H1 (cell line): Measurements from ENCODE around the gene ALDH3B1. TPM values are rescaled to one million over a fixed set of nuclear protein-coding genes. Genes with fewer than 3 reads are reported as not detected.

ENCODE experiments used
- CTCF ChIA-PET: fragments of 300-600 bp; sonication (Branson Sonifier 250); formaldehyde crosslinking; loops from one replicate; lab custom pipeline; 2021; ENCODE audit not compliant: partially characterized antibody; lab: Charles Lee
- POLR2A ChIA-PET: fragments of 300-600 bp; sonication (Branson Sonifier 250); formaldehyde crosslinking; loops from one replicate; lab custom pipeline; 2021; ENCODE audit warnings: inconsistent platforms; ENCODE audit not compliant: partially characterized antibody; lab: Charles Lee
- DNase-seq, 2 experiments: peaks; one replicate each; pipeline versions ENCODE4 v3.0.0 to v3.0.0-alpha.2; 2010 to 2022; ENCODE audit warnings: low spot score in 2 of 2, low read depth in 1 of 2, mixed read lengths in 1 of 2
- FAIRE-seq: peaks from 2 replicates; lab custom pipeline; 2011; peaks lifted over from hg19 to GRCh38; lab: Jason Lieb, UNC
- H2AFZ ChIP-seq: 2 replicates; pipeline ENCODE4 v1.8.1; 2012; ENCODE audit warnings: low read length, inconsistent platforms
- H2AK5ac ChIP-seq: 2 replicates; pipeline ENCODE4 v1.6.1; 2013; ENCODE audit warnings: low read depth, low read length
- H2BK120ac ChIP-seq: replicated peaks from 2 replicates; pipeline ENCODE3; 2013; ENCODE audit warnings: low read depth, low read length, inconsistent platforms
- H2BK12ac ChIP-seq: 2 replicates; pipeline ENCODE4 v1.6.1; 2013; ENCODE audit warnings: low read depth, low read length
- H2BK15ac ChIP-seq: 2 replicates; pipeline ENCODE4 v1.6.1; 2013; ENCODE audit warnings: low read length
- H2BK20ac ChIP-seq: 2 replicates; pipeline ENCODE4 v1.6.1; 2013; ENCODE audit warnings: low read length
- H2BK5ac ChIP-seq: 2 replicates; pipeline ENCODE4 v1.6.1; 2013; ENCODE audit warnings: low read depth, low read length
- H3K14ac ChIP-seq: 2 replicates; pipeline ENCODE4 v1.6.1; 2013; ENCODE audit warnings: inconsistent platforms; ENCODE audit not compliant: insufficient read length
- H3K18ac ChIP-seq: 2 replicates; pipeline ENCODE4 v1.6.1; 2013; ENCODE audit warnings: low read length; ENCODE audit errors: extremely low read depth
- H3K23ac ChIP-seq: 2 replicates; pipeline ENCODE4 v1.6.1; 2013; ENCODE audit warnings: inconsistent platforms; ENCODE audit not compliant: insufficient read length
- H3K23me2 ChIP-seq: 2 replicates; pipeline ENCODE4 v1.6.1; 2013; ENCODE audit warnings: low read depth, low read length
- H3K27ac ChIP-seq: 2 replicates; pipeline ENCODE4 v1.6.1; 2011; ENCODE audit warnings: low read depth, low read length, inconsistent platforms
- H3K27me3 ChIP-seq, 4 experiments: replicated peaks in 1 of 4; 1 replicate in 1 of 4; 2 replicates in 3 of 4; pipeline versions ENCODE4 v1.6.1 to v1.8.1; 2011 to 2013; ENCODE audit warnings: low read length in 3 of 4, mild to moderate bottlenecking in 3 of 4, inconsistent platforms in 2 of 4, mixed read lengths in 2 of 4, moderate library complexity in 1 of 4; ENCODE audit not compliant: control insufficient read depth in 3 of 4, insufficient read depth in 3 of 4; ENCODE audit errors: extremely low read depth in 1 of 4
- H3K36me3 ChIP-seq, 4 experiments: 2 replicates each; pipeline versions ENCODE4 v1.6.1 to v1.8.1; 2011 to 2013; ENCODE audit warnings: mild to moderate bottlenecking in 4 of 4, low read length in 3 of 4, moderate library complexity in 2 of 4, control low read depth in 1 of 4, inconsistent platforms in 1 of 4; ENCODE audit not compliant: insufficient read depth in 4 of 4, control insufficient read depth in 2 of 4
- H3K4ac ChIP-seq: replicated peaks from 2 replicates; pipeline ENCODE3; 2013; ENCODE audit warnings: low read length, low read depth, mixed read lengths, inconsistent platforms; ENCODE audit not compliant: insufficient read length
- H3K4me1 ChIP-seq, 4 experiments: replicated peaks in 1 of 4; 1 replicate in 1 of 4; 2 replicates in 3 of 4; pipeline versions ENCODE4 v1.6.1 to v1.8.1; 2011 to 2013; ENCODE audit warnings: low read length in 3 of 4, inconsistent platforms in 2 of 4, mixed read lengths in 1 of 4; ENCODE audit not compliant: insufficient read depth in 4 of 4, control insufficient read depth in 3 of 4
- H3K4me2 ChIP-seq, 2 experiments: 2 replicates each; pipeline versions ENCODE4 v1.6.1 to v1.8.1; 2011 to 2013; ENCODE audit warnings: low read depth in 2 of 2, low read length in 2 of 2, control low read depth in 1 of 2, inconsistent platforms in 1 of 2, mild to moderate bottlenecking in 1 of 2; ENCODE audit not compliant: insufficient read depth in 1 of 2
- H3K4me3 ChIP-seq, 4 experiments: fragments of 200-600, 300-600 bp in 1 of 4; sonication (generic), shearing (Covaris generic), sonication (Bioruptor Twin) in 1 of 4; 2 replicates each; pipeline versions ENCODE4 v1.5.1 to v1.8.1; 2011 to 2016; ENCODE audit warnings: low read length in 4 of 4, low read depth in 3 of 4, control low read depth in 2 of 4, inconsistent platforms in 2 of 4, mild to moderate bottlenecking in 2 of 4, mixed read lengths in 1 of 4, moderate library complexity in 1 of 4; ENCODE audit not compliant: insufficient read depth in 2 of 4; ENCODE audit errors: extremely low read depth in 1 of 4
- H3K56ac ChIP-seq: replicated peaks from 2 replicates; pipeline ENCODE3; 2013; ENCODE audit warnings: low read depth, mild to moderate bottlenecking, mixed read lengths, low read length, inconsistent platforms; ENCODE audit not compliant: insufficient read length
- H3K79me1 ChIP-seq: 2 replicates; pipeline ENCODE4 v1.6.1; 2013; ENCODE audit warnings: low read depth, low read length, control low read depth
- H3K79me2 ChIP-seq, 2 experiments: 2 replicates each; pipeline versions ENCODE4 v1.6.1 to v1.8.1; 2012 to 2013; ENCODE audit warnings: low read length in 2 of 2, mild to moderate bottlenecking in 2 of 2, inconsistent platforms in 1 of 2; ENCODE audit not compliant: insufficient read depth in 2 of 2, control insufficient read depth in 1 of 2
- H3K9ac ChIP-seq, 4 experiments: replicated peaks in 1 of 4; 1 replicate in 1 of 4; 2 replicates in 3 of 4; pipeline versions ENCODE4 v1.6.1 to v1.8.1; 2011 to 2013; ENCODE audit warnings: low read depth in 3 of 4, low read length in 3 of 4, control low read depth in 2 of 4, mild to moderate bottlenecking in 2 of 4, moderate library complexity in 2 of 4, inconsistent platforms in 1 of 4; ENCODE audit errors: extremely low read depth in 1 of 4
- H3K9me3 ChIP-seq, 2 experiments: 2 replicates each; pipeline versions ENCODE4 v1.6.1 to v1.8.1; 2012 to 2013; ENCODE audit warnings: mild to moderate bottlenecking in 2 of 2, moderate library complexity in 2 of 2, control low read depth in 1 of 2, inconsistent platforms in 1 of 2, low read depth in 1 of 2, low read length in 1 of 2, mixed read lengths in 1 of 2; ENCODE audit not compliant: insufficient read depth in 2 of 2
- H4K20me1 ChIP-seq, 2 experiments: replicated peaks in 1 of 2; 2 replicates each; pipeline versions ENCODE3 to v1.8.1; 2011 to 2013; ENCODE audit warnings: inconsistent platforms in 2 of 2, low read length in 2 of 2, mild to moderate bottlenecking in 1 of 2; ENCODE audit not compliant: insufficient read depth in 2 of 2, control insufficient read depth in 1 of 2
- H4K5ac ChIP-seq: 2 replicates; pipeline ENCODE4 v1.6.1; 2013; ENCODE audit warnings: low read length, low read depth, mixed read lengths, inconsistent platforms; ENCODE audit not compliant: insufficient read length
- H4K8ac ChIP-seq: 2 replicates; pipeline ENCODE4 v1.8.0; 2013; ENCODE audit warnings: mild to moderate bottlenecking, moderate library complexity, low read length, inconsistent platforms; ENCODE audit not compliant: insufficient read depth; ENCODE audit errors: extremely low read depth
- H4K91ac ChIP-seq: replicated peaks from 2 replicates; pipeline ENCODE3; 2013; ENCODE audit warnings: low read length, mixed read lengths, inconsistent platforms; ENCODE audit not compliant: insufficient read length
- ASH2L ChIP-seq: fragments of 200-600, 300-600 bp; sonication (generic); IDR thresholded peaks from one replicate; pipeline ENCODE4 v1.7.1; 2017; ENCODE audit warnings: low read length
- E2F6 ChIP-seq: IDR thresholded peaks from 2 replicates; pipeline ENCODE4 v1.6.1; 2012; ENCODE audit warnings: inconsistent platforms
- KDM4A ChIP-seq: IDR thresholded peaks from one replicate; pipeline ENCODE4 v1.7.1; 2012; ENCODE audit warnings: low read depth, mild to moderate bottlenecking, moderate library complexity, low read length, inconsistent platforms; ENCODE audit not compliant: severe bottlenecking
- KDM5A ChIP-seq: fragments of 200-600 bp; IDR thresholded peaks from 2 replicates; pipeline ENCODE4 v1.7.1; 2012; ENCODE audit warnings: mild to moderate bottlenecking, low read length, inconsistent platforms, mixed read lengths
- MAX ChIP-seq: IDR thresholded peaks from 2 replicates; pipeline ENCODE4 v1.6.1; 2012; ENCODE audit warnings: inconsistent platforms
- RBBP5 ChIP-seq: IDR thresholded peaks from 2 replicates; pipeline ENCODE4 v1.7.1; 2012; ENCODE audit warnings: low read depth, mild to moderate bottlenecking, inconsistent platforms, low read length, moderate library complexity, borderline replicate concordance
- YY1 ChIP-seq: IDR thresholded peaks from 2 replicates; pipeline ENCODE4 v1.6.1; 2011; ENCODE audit warnings: low read depth, mild to moderate bottlenecking, low read length
- WGBS, 2 experiments: shearing (Covaris generic) in 1 of 2; methylation state at CpG; one replicate each; pipeline versions ENCODE4 v1.1.6 to v1.1.7; 2013 to 2015; ENCODE audit warnings: low lambda C conversion rate in 2 of 2, mixed read lengths in 2 of 2, inconsistent platforms in 1 of 2, low coverage in 1 of 2, missing lambda C conversion rate in 1 of 2; ENCODE audit not compliant: insufficient replicate concordance in 2 of 2, insufficient coverage in 1 of 2, insufficient read length in 1 of 2; ENCODE audit errors: extremely low coverage in 1 of 2, missing lambda C conversion rate in 1 of 2; 5-methylcytosine and 5-hydroxymethylcytosine counted together
- polyA plus RNA-seq, 7 experiments: library from polyadenylated mRNA; depleted of rRNA in 3 of 7; stranded (reverse) in 5 of 7; unstranded in 2 of 7; fragments of >200 nt in 5 of 7; fragments of 200-250 nt in 2 of 7; gene quantifications; 1 replicate in 5 of 7; 2 replicates in 1 of 7; 4 replicates in 1 of 7; pipeline versions ENCODE4 v1.2.1 to v1.2.3, GENCODE V29; 2011 to 2013; ENCODE audit warnings: missing spikeins in 2 of 7, mixed read lengths in 2 of 7
- total RNA-seq: library from RNA; stranded (reverse); fragmentation: NEBNext Ultra II Directional; extraction: Animal tissue kit (Norgen Biotek cat#: 25700); gene quantifications from 2 replicates; pipeline ENCODE4 v1.2.1, GENCODE V29; 2021
- TF ChIP-seq, protein P1 (sequence below): IDR thresholded peaks from 2 replicates; pipeline ENCODE4 v1.6.1; 2011; ENCODE audit warnings: low read length, improper control_type of control experiment

Gene ALDH3B1
- total and polyA plus RNA-seq, 2 of the 8 experiments (the other 6 are each of a cell fraction or from before 2014, with no cell fraction given): 0.32 to 0.47 TPM

GRCh38 chr11:68030318-68031143 lies 20.4 kb downstream of the ALDH3B1 start, which contains the start of gene NDUFS8:
Gene NDUFS8, plus strand, starts transcription at chr11:68030681. Its CDS starts 1,471 bp downstream, at chr11:68032152.
- ChIA-PET CTCF (interaction anchor here (0.7 to 1.3 kb wide), 6 partner anchors 10 to 165 kb away, joined by 3 to 4 read pairs (median 3); partner anchors contain the start of gene ALDH3B1), POLR2A (interaction anchor here (0.8 to 16.6 kb wide), 4 partner anchors 9 to 94 kb away, joined by 3 to 183 read pairs (median 15); no protein-coding TSS in a partner anchor)
- Histone ChIP-seq H3K23me2 (peaks cover 3% of the 10 kb centered on the region; the same call in 1 of the 2 replicates), H3K79me1 (peaks cover 11% of the 10 kb centered on the region), H3K23ac (no peak within 1 kb of the TSS), H2AFZ (no peak within 1 kb of the TSS), H3K56ac (no peak within 1 kb of the TSS), H3K79me2 (peaks cover 0 to 22% of the 10 kb centered on the region in 2 experiments; a peak in 2 of 4 replicates), H2BK15ac (peak within 1 kb of the TSS; percentile 81; the same call in 1 of the 2 replicates), H3K36me3 (peaks cover 4 to 17% (median 15%) of the 10 kb centered on the region in 4 experiments), H4K91ac (peak within 1 kb of the TSS; percentile 14), H3K27me3 (no peaks in the 10 kb centered on the region), H4K8ac (peak within 1 kb of the TSS; percentile 90; the same call in 1 of the 2 replicates), H4K5ac (peak within 1 kb of the TSS; percentile 81), H2BK5ac (peak within 1 kb of the TSS; percentile 96), H3K4me3 (peak within 1 kb of the TSS; percentile 79 to 82 (median 80)), H3K9ac (peak within 1 kb of the TSS; percentile 70 to 94 (median 86)), H3K18ac (peak within 1 kb of the TSS; percentile 94), H4K20me1 (peaks cover 0 to 5% of the 10 kb centered on the region in 2 experiments), H2BK120ac (no peak within 1 kb of the TSS), H3K4me2 (peak within 1 kb of the TSS; percentile 76 to 86), H2BK12ac (0 out of 2 replicates have a peak within 1 kb of the TSS, but pooled peaks have one; percentile 75), H3K4me1 (peaks cover 0 to 8% (median 6%) of the 10 kb centered on the region in 4 experiments; a peak in 5 of 7 replicates), H3K4ac (no peak within 1 kb of the TSS), H2AK5ac (0 out of 2 replicates have a peak within 1 kb of the TSS, but pooled peaks have one; percentile 54), H3K27ac (peak within 1 kb of the TSS; percentile 83), H3K9me3 (no peaks in the 10 kb centered on the region), H3K14ac (no peak within 1 kb of the TSS), H2BK20ac (0 out of 2 replicates have a peak within 1 kb of the TSS, but pooled peaks have one; percentile 48)
- peak; percentile 95 to 96 for DNase-seq
- WGBS, 2 experiments: 2% methylated on average over 51 of the region's 56 CpGs; no CpG with 5 or more reads in 1 of the 2 experiments
- FAIRE-seq: peak; percentile 71
- TF ChIP-seq ASH2L (peak; percentile 81), E2F6 (no peak), YY1 (peak; percentile 95), KDM4A (peak; percentile 66), KDM5A (peak; percentile 48; the same call in 1 of the 2 replicates), RBBP5 (0 out of 2 replicates have a peak, but pooled peaks have one; percentile 71), MAX (peak; percentile 24; the same call in 1 of the 2 replicates)
- TF ChIP-seq, protein P1, sequence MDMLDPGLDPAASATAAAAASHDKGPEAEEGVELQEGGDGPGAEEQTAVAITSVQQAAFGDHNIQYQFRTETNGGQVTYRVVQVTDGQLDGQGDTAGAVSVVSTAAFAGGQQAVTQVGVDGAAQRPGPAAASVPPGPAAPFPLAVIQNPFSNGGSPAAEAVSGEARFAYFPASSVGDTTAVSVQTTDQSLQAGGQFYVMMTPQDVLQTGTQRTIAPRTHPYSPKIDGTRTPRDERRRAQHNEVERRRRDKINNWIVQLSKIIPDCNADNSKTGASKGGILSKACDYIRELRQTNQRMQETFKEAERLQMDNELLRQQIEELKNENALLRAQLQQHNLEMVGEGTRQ: no peak
